Erythroblast (primary cell): Measurements from ENCODE around the gene NMT2.

ENCODE experiments used
- GATA1 ChIP-seq: IDR thresholded peaks from 2 replicates; pipeline ENCODE4 v1.6.1; 2011; ENCODE audit warnings: low read depth, mild to moderate bottlenecking, control low read depth, low read length, moderate library complexity
- POLR2A ChIP-seq: IDR thresholded peaks from 2 replicates; pipeline ENCODE4 v1.6.1; 2011; ENCODE audit warnings: mild to moderate bottlenecking, low read length

GRCh38 chr10:15197911-15198310 lies 29.4 kb upstream of the NMT2 start:
- TF ChIP-seq POLR2A (no peak), GATA1 (no peak)
